ENCODE data around the gene LMAN2L.

- TF ChIP-seq, protein P1, sequence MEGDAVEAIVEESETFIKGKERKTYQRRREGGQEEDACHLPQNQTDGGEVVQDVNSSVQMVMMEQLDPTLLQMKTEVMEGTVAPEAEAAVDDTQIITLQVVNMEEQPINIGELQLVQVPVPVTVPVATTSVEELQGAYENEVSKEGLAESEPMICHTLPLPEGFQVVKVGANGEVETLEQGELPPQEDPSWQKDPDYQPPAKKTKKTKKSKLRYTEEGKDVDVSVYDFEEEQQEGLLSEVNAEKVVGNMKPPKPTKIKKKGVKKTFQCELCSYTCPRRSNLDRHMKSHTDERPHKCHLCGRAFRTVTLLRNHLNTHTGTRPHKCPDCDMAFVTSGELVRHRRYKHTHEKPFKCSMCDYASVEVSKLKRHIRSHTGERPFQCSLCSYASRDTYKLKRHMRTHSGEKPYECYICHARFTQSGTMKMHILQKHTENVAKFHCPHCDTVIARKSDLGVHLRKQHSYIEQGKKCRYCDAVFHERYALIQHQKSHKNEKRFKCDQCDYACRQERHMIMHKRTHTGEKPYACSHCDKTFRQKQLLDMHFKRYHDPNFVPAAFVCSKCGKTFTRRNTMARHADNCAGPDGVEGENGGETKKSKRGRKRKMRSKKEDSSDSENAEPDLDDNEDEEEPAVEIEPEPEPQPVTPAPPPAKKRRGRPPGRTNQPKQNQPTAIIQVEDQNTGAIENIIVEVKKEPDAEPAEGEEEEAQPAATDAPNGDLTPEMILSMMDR (IDR thresholded peaks at IDR 0.05): no peak
- TF ChIP-seq POLR2A (IDR thresholded peaks at IDR 0.05): no peak
- TF ChIP-seq EP300 (IDR thresholded peaks at IDR 0.05): no peak
Observed at GRCh38 chr2:96680561-96681141, 59.2 kb downstream of the LMAN2L start.
